ENCODE measurements around the gene FBXO4.

Gene FBXO4

DNA sequence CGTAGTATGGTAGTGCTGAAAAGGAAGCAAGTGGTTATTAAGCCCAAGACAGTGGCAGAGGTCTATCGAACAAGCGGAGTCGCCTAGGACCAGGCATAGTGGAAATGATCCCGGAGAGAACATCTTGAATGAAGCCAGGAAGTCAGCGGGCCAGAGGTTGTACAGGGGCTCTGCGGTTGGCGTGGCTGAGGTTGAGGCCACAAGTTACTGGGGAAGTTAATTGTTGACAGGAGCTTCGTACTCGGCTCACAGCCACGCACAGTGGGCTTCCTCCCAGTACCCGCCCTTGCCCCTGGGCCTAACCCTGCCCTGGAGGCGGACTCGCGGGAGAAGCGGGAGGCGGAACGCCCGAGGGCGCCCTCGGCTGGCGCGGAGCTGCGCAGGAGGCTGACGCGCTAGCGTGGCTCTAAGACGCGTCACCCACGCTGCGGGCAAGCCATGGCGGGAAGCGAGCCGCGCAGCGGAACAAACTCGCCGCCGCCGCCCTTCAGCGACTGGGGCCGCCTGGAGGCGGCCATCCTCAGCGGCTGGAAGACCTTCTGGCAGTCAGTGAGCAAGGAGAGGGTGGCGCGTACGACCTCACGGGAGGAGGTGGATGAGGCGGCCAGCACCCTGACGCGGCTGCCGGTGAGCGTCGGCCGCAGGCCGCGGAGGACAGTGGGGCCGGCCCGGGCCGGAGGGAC is at the start of gene FBXO4 (continued):
- TF ChIP-seq ZNF239 (tag by site-specific recombination; IDR thresholded peaks at IDR 0.05) (0 out of 2 replicates have a peak, but pooled peaks have one; percentile 30), ZNF133 (tag by site-specific recombination; IDR thresholded peaks at IDR 0.05) (peak; percentile 15; the same call in 1 of the 2 replicates), ATF2 (tag by site-specific recombination; IDR thresholded peaks at IDR 0.05; ENCODE audit: low read depth) (peak; percentile 7; the same call in 1 of the 2 replicates), ZFP69B (tag by site-specific recombination; IDR thresholded peaks at IDR 0.05) (peak; percentile 65; the same call in 1 of the 2 replicates), ZNF596 (tag by site-specific recombination; IDR thresholded peaks at IDR 0.05) (no peak), ZNF169 (tag by site-specific recombination; IDR thresholded peaks at IDR 0.05) (no peak), ZNF24 (tag by site-specific recombination; IDR thresholded peaks at IDR 0.05) (0 out of 2 replicates have a peak, but pooled peaks have one; percentile 31), KLF10 (tag by site-specific recombination; IDR thresholded peaks at IDR 0.05) (peak; percentile 57), ZNF174 (tag by site-specific recombination; IDR thresholded peaks at IDR 0.05) (no peak), ZNF138 (tag by site-specific recombination; IDR thresholded peaks at IDR 0.05; ENCODE audit: borderline replicate concordance) (no peak), GFI1B (tag by site-specific recombination; IDR thresholded peaks at IDR 0.05) (no peak), ZNF660 (tag by site-specific recombination; IDR thresholded peaks at IDR 0.05) (peak; percentile 74), ZIC2 (tag by site-specific recombination; IDR thresholded peaks at IDR 0.05) (peak; percentile 86), HOXC10 (CRISPR knock-in tag; IDR thresholded peaks at IDR 0.05) (0 out of 2 replicates have a peak, but pooled peaks have one; percentile 38), ZNF391 (tag by site-specific recombination; IDR thresholded peaks at IDR 0.05; ENCODE audit: borderline replicate concordance, low read depth) (peak; percentile 69; the same call in 1 of the 2 replicates), ZNF274 (IDR thresholded peaks at IDR 0.05; ENCODE audit: low read length) (no peak), ZNF274 (tag by site-specific recombination; IDR thresholded peaks at IDR 0.05; ENCODE audit: borderline replicate concordance) (no peak), KLF9 (tag by site-specific recombination; IDR thresholded peaks at IDR 0.05; ENCODE audit: low read depth) (peak; percentile 59; the same call in 1 of the 2 replicates), ZNF394 (tag by site-specific recombination; IDR thresholded peaks at IDR 0.05; ENCODE audit: borderline replicate concordance) (peak; percentile 91), ZNF16 (tag by site-specific recombination; IDR thresholded peaks at IDR 0.05; ENCODE audit: low read depth) (0 out of 2 replicates have a peak, but pooled peaks have one; percentile 11), ZSCAN4 (tag by site-specific recombination; IDR thresholded peaks at IDR 0.05) (0 out of 2 replicates have a peak, but pooled peaks have one; percentile 22), ZNF366 (tag by site-specific recombination; conservative IDR thresholded peaks at IDR 0.05) (no peak), ZNF404 (tag by site-specific recombination; IDR thresholded peaks at IDR 0.05) (no peak), ZNF785 (tag by site-specific recombination; IDR thresholded peaks at IDR 0.05) (peak; percentile 89; the same call in 1 of the 2 replicates), ZNF76 (tag by site-specific recombination; IDR thresholded peaks at IDR 0.05; ENCODE audit: borderline replicate concordance, low read depth) (peak; percentile 79; the same call in 1 of the 2 replicates), HIC1 (tag by site-specific recombination; IDR thresholded peaks at IDR 0.05) (peak; percentile 99), ZNF837 (tag by site-specific recombination; IDR thresholded peaks at IDR 0.05) (no peak), ZNF629 (tag by site-specific recombination; IDR thresholded peaks at IDR 0.05) (peak; percentile 74), ZNF140 (tag by site-specific recombination; IDR thresholded peaks at IDR 0.05) (no peak), ZFHX2 (tag by site-specific recombination; conservative IDR thresholded peaks at IDR 0.05) (peak; percentile 96), KLF1 (tag by site-specific recombination; IDR thresholded peaks at IDR 0.05) (peak; percentile 96), ZNF768 (tag by site-specific recombination; IDR thresholded peaks at IDR 0.05) (peak; percentile 6; the same call in 1 of the 2 replicates), ZXDB (tag by site-specific recombination; IDR thresholded peaks at IDR 0.05) (peak; percentile 94)
- TF ChIP-seq, protein P1, sequence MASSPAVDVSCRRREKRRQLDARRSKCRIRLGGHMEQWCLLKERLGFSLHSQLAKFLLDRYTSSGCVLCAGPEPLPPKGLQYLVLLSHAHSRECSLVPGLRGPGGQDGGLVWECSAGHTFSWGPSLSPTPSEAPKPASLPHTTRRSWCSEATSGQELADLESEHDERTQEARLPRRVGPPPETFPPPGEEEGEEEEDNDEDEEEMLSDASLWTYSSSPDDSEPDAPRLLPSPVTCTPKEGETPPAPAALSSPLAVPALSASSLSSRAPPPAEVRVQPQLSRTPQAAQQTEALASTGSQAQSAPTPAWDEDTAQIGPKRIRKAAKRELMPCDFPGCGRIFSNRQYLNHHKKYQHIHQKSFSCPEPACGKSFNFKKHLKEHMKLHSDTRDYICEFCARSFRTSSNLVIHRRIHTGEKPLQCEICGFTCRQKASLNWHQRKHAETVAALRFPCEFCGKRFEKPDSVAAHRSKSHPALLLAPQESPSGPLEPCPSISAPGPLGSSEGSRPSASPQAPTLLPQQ (tag by site-specific recombination; IDR thresholded peaks at IDR 0.05) = peak; percentile 90

All from HEK293 (cell line).